ENCODE results near the gene C4orf54.

C4orf54 gene

DNA sequence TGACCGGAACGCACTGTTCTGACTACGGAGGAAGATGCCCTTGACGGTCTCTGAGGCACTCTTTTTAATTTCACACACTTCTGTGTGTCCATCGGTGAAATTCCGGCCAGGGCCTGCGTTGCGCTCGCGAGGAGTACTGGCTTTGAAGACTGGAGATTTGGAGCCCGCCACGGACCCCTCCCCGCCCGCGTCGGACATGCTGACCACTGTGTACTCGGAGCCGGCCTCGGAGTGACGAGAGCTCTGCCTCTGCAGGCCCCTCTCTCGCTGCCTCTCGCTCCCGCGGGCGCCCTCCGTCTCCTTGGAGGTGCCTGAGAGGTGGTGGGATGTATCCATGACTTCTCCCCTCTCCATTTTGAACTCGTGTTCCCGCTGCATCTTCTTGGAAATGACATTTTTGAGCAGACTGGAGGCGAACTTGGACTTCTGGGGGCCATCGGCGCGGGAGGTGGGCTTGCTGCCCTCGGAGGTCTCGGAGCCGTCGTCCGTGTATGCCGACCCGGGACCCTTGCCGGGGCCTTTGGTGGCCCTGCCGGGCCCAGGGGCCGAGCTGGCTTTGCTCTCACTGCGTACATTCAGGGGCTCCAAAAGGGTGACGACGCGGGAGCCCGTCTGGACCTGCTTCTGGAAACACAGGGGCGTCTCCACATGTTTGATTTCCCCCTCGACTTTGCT is 5.7 kb downstream of the C4orf54 start:
- DNase-seq (ENCODE audit: low read depth) = no peak

DNA sequence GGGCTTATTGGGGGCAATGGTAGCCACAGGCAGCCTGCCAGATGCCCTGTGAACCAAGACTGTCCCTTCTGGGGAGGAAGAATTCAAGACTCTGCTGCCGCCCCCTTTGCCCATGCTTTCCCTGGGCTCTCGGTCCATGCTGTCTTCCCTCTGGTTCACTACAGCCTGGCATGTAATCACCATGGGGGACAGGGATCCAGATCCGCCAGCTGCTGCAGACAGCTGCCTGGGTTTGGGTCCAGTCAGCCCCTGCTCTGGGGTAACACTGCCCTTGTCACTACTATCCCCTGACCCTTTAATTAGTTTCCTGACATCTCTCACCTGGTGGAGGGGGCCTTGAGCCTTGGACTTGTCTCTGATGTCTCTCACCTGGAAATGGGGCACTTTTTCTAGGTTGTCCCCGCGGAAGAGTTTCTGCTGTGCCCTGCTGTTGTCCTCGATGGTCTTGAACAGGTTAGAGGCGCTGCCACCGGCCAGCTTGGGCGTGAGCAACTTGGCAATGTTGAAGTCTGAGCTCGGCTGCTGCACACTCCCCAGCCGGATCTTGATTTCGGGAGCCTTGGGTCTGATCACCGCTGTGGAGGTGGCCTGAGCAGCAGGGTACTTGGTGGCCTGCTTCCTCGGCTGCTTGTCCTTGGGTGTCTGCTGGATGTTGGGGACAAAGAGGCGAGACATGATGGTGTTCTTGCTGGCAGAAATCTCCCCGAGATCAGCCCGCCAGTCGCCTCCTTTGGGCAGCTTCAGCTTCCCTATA is 6.4 kb downstream of the C4orf54 start:
- DNase-seq (ENCODE audit: low read depth) = no peak

DNA sequence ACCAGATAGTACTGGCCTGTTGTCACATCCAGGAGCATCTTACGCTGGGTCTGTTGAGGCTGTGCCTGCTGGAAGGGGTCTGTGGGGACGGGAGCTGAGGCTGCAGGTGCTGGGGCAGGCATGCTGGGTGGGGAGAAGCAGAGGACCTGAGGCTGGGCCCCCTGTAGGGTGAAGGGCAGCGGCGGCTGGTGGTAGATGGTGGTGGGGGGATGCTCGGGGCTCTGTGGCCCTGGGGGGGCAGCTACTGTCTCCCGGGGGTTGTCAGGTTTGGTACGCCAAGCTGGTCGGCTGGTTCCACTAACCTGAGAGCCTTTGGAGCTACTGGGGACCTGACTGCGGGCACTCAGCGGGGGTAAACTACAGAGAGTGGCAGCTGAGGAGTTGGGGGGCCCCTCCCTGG is 7.8 kb downstream of the C4orf54 start:
- no peak for DNase-seq (ENCODE audit: low read depth)

DNA sequence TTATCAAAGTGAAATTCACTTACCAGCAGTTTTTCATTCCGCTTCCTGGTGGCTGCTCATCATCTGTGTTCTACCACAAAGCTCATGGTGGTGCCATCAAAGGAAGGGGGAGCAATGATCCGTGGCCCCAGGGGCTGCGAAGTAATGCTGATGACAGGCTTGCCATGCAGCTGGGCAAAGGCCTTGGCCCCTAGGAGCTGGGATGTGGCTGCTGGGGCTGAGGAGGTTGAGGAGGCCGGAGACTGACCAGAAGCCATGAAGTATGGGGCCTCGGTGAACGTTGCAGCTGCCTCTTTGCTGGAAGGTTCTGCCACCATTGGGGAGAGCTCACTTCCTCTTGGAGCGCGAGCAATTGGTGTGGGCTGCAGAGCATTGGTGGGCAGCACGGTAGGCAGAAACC is 8.4 kb downstream of the C4orf54 start:
- no peak for DNase-seq (ENCODE audit: low read depth)

DNA sequence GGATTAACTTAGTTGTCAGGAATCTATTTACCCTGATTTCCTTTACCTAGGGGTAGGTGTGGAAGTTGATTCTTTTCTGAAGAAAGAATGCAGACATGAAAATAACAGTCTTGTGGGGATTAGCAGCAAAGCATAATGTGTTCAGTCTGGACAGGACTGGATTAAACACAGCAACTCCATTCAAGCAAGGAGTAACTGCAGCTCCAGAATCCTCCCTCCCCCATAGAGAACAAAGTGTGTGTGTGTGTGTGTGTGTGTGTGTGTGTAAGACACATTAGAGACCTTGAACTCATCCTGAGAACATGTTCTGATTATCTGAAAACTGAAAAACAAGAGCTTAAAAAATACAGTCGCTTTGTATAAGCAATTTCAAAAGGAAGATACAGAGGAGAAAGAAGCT is 9.3 kb downstream of the C4orf54 start:
- DNase-seq (ENCODE audit: low read depth) = no peak

DNA sequence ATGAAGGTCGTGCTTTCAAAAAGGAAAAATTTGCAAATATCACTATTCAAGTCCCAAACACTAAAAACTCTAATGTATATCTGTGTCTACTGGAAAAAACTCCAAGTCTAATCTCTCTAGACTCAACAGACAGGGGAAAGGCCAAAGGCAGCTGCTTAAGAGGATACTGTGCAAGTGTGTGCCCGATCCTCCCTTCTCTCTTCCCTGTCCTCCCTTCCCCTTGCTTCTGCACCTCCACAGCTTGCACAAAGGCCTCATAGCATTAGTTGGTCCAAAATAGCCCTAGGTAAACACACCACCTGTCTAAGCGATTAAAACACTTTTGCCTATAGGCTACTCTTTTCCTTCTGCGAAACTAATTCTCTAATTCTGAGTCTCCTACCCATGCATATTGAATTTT is 10.6 kb downstream of the C4orf54 start:
- DNase-seq (ENCODE audit: low read depth) = no peak

DNA sequence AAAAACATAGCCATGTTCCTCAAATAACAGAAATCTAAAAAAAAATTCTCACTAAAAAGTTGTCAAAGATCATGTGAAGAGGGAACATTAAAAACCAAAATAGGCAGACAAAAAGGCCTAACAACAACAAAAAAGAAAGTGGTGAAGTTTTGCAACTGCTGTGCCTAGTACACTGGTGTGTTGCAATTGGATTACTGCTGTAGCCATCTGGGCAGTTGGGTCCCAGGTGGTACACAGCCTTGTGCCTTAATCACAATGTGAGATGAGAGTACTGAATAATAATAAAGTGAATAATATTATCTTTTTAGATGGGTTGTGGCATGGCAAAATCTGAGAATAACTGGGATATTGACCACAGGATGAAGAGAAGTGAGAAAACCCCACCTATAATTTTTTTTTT is 12.0 kb downstream of the C4orf54 start:
- DNase-seq (ENCODE audit: low read depth) = no peak

DNA sequence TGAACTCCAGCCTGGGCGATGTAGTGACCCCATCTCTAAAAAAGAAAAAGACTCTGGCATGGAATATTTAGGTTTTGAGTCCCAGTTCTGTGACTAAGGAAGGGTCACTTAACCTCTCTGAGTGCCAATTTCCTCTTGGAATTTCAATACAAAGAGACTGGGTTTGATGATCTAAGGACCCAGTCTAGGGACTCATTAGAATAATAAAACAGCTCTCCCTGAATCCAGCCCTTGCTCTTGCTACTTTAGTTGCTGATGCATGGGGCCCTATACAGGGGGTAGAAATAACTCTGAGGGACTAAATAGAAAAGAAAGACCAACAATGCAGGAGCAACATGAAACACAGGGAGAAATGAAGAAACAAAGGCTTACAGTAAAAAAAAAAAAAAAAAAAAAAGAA is 12.6 kb downstream of the C4orf54 start:
- no peak for DNase-seq (ENCODE audit: low read depth)

DNA sequence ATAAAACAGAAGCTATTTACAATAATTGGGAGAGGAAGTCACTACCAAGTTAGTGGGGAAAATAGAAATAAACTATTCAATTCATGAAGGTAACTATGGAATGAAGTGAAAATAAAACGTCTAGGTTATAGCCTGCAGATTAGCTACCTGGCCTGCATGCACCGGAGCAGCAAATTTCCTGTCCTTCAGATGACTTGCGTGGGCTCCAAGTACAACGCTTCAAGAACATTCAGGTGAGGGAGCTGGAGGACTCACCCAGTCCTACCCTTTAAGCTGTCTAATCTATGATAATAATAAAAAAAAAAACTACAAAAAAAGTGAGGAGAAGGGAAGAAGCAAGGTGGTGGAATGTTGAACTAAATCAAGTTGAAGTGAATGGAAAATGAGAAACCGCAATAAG is 13.2 kb downstream of the C4orf54 start:
- DNase-seq (ENCODE audit: low read depth) = no peak

DNA sequence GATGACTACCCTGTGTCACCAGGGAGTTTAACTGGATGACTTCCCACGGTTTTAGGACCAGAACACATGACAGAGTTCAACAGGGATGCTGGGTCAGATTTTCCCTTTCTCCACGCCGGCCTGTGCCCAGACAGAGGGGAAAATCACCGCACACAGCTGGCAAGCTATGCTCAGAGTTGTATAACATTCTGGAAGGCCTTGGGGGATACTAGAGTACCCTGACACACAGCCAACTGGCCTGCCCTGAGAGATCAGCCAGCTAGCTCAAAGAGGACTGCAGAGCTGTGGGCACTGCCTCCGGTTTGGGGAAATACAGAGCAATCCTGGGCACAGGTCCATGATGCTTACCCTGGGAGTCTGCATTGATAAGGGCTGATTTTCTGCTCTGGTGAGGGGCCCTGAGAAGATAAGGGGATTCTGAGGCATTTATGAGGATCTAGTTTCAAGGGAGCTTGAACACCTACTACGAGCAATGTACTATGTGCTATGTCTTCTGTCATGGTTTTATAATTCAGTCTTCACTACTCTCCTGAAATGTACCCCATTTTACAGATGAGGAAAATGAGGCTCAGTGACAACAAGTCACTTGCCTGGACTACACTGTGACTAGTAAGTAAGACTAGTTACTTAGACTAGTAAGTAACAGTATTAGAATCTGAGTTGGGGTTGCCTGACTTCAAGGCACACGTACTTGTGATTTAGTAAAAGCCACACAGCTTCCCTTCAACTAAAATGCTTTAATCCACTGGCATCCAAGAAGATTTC is 14.7 kb downstream of the C4orf54 start:
- no peak for DNase-seq (ENCODE audit: low read depth)

DNA sequence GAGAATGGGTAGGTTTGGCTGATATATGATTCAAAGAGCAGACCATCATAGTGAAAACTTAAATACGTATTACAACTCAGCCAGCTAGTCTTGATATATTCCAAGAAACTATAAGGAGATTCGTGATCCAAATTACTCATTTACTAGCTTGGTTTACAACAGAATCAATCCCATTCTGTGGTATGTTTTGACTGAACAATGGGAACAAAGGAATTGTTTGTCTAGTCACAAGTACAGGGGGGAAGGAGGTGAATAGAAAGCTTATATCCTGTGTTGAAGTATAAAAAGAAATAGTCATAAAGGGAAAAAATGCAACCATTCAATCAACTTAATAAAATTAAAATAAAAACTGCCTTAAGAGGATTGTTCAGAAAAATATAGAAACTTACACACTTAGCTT is 17.0 kb downstream of the C4orf54 start:
- DNase-seq (ENCODE audit: low read depth) = no peak

DNA sequence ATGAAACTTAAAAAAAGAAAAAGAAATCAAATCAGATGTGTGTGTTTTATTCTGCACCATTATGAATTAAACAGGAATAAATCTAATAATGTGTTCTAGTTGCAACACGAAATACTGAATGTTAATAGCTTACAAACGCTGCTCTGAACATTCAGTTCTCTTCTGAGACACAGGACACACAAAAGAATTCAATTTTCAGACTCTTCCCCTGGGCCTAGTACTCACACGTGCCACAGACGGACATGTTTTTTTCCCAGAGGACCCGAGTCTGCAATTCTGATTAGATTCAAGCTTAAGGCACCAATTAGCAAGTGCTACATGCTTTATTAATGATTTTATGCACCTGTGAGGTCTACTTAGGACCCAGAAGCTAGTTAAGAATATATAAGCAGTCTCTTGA is 20.5 kb downstream of the C4orf54 start:
- DNase-seq (ENCODE audit: low read depth) = no peak

DNA sequence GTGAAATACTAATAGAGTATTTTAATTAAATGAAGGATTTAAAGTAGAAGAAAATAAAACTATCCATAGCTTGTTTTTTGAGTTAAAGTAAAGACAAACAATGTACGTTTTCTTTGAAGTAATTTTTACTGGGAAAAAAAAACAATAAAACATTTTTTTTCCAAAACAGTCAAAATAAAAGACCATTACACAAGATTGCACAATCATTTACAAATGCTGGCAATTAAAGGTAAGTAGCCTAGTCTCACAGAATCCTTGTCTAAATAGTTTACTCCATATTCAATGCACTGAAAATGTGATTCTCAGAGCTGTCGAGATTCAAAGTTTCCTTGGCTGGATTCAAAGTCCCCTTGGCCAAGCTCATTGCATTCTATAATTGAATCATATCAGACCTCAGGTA is 21.2 kb downstream of the C4orf54 start:
- no peak for DNase-seq (ENCODE audit: low read depth)

DNA sequence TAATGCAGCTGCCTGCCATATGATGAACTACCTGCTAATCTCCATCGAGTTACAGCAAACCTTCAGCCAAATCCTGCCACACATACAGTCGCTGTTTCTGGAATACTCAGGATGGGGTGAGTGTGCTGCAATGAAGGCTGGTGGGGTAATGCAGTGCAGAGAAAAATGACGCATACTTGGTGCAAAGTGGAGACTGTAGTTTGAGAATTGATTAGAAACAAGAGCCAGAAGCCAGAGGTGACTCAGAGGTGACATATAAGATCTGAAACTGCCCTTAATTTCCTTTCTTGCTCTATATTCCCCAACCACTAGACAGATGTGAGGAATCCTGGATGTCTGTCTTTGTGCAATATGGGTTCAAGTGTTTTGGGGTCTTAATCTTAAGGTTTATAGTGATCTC is 22.0 kb downstream of the C4orf54 start:
- no peak for DNase-seq (ENCODE audit: low read depth)

DNA sequence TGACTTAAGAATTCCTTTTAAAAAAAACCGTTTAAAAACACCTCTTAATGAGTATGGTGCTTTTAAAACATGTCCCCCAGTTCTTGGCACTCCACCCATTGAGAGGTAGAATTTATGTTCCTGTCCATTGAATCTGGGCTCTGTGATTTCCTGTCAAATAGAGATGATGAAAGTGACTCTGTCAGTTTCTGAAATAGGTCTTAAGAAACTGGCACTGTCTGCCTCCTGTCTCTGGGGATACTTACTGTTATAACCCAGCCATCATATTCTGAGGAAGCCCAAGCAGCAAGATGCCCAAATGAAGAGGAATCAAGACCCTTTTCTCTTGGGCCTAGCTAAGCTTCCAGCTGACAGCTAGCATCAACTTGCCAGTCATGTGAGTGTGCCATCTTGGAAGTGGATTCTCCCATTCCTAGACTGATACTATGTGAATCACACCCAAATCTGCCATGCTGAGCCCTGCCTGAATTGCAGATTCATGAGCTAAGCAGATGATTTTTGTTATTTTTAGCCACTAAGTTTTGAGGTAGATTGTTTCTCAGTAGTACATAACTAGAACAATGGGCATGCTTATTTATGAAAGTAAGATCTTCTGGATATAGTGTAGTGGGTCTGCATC is 22.8 kb downstream of the C4orf54 start:
- DNase-seq (ENCODE audit: low read depth) = no peak

DNA sequence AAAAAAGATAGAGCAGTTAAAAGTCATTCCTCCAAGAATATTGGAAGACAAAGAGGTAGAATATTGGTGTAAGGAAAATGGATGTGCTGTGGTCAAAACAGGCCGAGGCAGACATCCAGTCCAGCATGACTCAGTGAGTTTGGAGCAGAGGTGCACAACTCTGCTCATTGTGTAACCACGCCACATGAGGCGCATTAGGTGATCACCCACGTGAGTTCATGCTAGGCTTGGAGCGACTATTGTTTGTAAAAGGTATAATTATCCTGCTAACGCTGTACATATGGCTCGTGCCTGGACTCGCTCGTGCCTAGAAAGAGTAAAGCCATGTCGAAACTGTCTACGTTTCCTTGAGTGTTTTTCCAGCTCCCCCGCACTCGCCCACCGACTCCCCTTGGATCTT is 23.9 kb downstream of the C4orf54 start:
- DNase-seq (ENCODE audit: low read depth) = no peak

DNA sequence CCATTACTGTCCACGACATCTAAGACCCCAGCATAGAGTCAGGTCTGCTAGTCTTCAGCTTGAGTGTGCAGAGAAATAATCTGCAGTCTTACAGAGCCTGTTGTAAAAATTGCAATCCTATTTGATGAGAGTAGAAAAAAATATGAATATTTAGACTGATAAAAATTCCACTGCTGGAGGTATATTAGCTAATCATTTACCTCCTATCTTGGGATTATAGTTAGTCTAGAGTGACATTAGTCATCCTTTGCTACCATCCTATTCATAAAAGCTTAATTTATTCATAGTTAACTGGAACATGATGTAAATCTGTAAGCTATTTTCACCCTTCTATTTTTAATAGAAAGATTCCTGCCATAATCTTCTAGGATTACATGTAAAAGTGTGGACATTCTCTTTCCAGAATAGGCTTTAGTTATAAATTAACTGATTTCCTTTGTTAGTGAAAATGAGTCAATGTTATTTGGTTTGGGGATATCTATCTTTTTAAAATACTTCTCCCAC is 26.7 kb downstream of the C4orf54 start:
- no peak for DNase-seq (ENCODE audit: low read depth)

DNA sequence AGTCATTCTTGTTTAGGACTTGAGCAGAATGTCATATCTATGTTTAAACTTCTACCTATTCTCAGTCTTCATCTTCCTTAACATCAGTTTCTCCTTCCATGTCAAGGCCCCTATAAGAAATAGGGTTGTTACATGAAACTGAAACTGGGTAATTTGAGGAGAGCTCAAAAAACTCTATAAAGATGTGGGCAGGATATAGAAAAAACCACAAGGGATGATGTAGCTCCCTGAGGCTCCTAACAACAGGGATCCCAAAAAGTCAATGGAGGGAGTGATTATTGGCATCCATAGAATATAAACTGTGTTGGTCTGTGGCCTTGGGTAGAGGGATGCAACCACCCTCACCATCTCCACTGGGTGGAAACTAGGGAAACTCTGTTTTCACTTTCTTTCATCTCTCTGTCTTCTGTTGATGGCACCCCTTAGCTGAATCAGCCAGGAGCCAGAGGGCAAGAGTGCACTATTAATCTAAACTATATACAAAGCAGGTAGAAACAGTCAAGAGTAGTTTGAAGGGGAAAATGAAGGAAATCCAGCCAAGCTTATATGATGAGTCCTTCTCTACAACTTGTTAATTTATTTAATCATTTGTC is 27.6 kb downstream of the C4orf54 start:
- no peak for DNase-seq (ENCODE audit: low read depth)

DNA sequence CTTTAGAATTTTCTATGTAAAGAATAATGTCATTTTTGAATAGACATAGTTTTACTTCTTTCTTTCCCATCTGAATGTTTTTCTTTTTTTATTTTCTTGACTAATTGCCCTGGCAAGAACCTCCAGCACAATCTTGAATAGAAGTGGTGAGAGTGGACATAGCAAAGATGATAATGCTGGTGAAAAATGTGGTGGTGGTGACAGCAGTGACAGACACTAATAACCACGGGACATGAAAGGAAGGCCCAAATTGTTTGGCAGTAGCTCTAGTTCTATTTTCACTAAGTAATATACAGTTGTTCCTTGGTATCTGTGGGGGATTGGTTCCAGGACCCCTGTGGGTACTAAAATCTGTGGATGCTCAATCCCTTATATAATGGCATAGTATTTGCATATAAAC is 29.6 kb downstream of the C4orf54 start:
- no peak for DNase-seq (ENCODE audit: low read depth)

DNA sequence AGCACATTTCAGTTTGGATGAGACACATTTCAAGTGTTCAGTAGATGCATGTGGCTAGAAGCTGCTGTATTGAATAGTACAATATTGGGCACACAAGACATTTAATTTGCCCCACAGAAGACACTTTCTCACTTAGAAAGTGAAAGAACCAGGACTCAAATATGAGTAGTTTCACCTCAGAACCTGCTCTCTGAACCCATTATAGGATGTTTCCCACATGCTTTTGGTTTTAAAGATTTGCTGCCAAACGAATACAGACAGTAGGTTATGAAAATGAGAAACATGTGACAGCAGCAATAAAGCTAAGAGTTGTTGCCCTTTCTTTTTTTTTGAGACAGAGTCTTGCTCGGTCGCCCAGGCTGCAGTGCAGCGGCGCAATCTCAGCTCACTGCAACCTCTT is 32.3 kb downstream of the C4orf54 start:
- DNase-seq (ENCODE audit: low read depth) = no peak

DNA sequence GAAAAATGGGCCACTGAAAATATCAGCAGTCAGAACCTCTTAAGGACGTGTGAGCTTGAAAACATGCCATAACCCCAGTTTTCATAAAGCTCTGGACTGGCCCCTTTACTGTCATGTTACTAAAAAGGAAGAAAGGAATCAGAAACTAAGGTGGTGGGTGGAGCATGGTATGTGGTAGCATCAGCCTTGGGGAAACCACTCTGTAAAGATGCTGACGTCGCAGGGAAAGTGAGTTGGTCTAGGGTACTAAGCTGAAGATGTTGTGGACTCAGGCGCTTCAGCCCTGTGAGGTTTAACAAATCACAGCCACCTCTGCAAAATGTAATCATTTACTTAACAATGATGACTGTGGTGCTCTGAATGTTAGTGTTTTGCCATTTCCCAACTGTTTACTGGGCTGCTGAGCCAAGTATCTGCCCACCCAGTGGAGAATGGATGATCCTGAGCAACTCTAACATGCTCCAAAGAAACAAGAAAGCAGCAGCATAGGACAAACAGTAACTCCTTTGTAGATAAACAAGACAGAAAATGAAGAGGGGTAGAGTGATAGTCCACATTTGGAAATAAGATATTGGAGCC is 33.4 kb downstream of the C4orf54 start:
- no peak for DNase-seq (ENCODE audit: low read depth)

DNA sequence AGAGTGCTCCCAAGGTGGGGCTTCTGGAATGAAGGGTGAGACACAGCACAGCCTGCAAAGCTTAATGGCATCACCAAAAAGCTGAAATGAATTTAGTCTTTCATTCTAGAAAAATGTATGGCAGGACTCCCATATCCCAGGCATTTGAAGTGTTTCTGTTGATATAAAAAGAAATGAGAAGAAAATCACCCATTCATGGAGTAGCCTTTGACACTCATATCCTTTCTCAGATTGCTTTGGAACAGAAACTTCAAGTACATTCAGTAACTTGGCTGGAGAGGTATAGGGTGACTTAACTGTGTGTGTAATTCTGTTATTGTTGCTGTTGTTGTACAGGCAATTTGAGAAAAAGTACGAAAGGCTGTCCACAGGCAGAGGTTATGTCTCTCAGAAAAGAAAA is 35.3 kb downstream of the C4orf54 start:
- DNase-seq (ENCODE audit: low read depth) = no peak
